ENCODE results near the gene GPR78.

GRCh38 chr4:8558080-8558960 is 21.9 kb upstream of the GPR78 start:
- TF ChIP-seq EZH2 (optimal IDR thresholded peaks at IDR 0.05; ENCODE audit: low read depth, low read length) = no peak
- TF ChIP-seq, protein P1, sequence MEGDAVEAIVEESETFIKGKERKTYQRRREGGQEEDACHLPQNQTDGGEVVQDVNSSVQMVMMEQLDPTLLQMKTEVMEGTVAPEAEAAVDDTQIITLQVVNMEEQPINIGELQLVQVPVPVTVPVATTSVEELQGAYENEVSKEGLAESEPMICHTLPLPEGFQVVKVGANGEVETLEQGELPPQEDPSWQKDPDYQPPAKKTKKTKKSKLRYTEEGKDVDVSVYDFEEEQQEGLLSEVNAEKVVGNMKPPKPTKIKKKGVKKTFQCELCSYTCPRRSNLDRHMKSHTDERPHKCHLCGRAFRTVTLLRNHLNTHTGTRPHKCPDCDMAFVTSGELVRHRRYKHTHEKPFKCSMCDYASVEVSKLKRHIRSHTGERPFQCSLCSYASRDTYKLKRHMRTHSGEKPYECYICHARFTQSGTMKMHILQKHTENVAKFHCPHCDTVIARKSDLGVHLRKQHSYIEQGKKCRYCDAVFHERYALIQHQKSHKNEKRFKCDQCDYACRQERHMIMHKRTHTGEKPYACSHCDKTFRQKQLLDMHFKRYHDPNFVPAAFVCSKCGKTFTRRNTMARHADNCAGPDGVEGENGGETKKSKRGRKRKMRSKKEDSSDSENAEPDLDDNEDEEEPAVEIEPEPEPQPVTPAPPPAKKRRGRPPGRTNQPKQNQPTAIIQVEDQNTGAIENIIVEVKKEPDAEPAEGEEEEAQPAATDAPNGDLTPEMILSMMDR (IDR thresholded peaks at IDR 0.05; ENCODE audit: low read length) = no peak

All from MM.1S (cell line).